Measurements from ENCODE around the gene GRM1. TPM values are rescaled to one million over a fixed set of nuclear protein-coding genes. Genes with fewer than 3 reads are reported as not detected.

GRM1 gene
- total RNA-seq, 1 donor from 2014 or later, result 0.75 TPM

DNA sequence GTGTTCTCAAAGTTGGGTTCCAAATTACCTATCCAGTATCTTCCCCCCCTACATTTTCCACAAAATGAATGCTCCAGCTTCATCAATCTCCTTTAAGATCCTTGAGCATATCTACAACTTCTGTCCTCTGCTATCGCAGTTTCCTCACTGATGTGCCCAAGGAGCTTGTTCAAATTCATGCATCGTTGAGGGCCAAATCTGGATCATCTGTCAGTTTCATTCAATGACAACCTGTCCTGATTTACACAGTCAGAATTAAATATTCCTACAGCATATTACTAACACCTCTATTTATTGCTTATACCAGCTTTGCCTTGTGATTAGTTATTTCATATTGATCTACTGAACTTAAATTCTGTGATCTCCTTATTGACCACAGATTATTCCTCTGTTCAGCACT lies 68.7 kb downstream of the GRM1 start:
- no peak for DNase-seq (ENCODE audit: low read depth)

DNA sequence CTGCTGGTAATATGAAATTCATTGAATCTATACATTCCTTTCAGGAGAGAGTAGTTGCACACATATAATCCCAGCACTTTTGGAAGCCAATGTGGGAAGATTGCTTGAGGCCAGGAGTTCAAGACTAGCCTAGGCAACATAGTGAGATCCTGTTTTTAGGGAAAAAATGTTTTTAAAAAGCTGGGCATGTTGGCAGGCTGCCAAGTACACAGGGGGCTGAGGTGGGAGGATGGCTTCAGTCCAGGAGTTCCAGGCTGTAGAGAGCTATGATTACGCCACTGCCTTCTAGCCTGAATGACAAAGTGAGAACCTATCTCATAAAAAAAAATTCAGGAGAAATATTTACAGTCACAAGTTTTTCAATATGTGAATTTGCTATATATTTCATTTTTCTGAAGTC lies 71.9 kb downstream of the GRM1 start:
- no peak for DNase-seq (ENCODE audit: low read depth)

DNA sequence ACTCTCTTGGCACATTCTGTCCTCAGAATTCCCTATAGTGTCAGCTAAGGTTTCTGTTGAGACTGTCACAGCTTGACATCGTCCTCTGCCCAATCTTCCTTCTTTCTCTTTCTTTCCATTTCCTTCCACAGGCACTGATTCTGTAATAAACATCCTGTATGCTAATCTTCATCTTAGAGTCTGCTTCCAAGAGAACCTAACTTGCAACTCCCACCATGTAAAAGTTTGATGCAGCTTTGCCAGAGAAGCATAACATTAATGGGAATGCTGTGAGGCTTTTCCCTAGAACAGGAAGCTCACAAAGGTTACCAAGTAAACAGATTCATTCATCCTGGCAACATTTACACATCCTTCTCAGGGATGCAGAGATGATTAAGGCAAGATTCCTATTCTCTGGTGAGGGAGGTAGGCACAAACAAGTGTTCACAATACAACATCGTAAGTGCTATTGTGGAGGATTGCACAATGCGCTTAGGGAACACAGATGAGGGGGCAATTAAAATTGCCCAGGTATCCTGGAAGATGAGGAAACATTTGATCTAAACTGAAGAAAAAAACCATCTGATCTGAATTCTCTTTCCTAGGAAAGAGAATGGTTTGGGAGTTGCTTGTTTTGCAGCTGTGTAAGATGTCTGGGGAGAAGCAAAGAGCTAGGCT lies 74.7 kb downstream of the GRM1 start:
- DNase-seq (ENCODE audit: low read depth), result no peak

DNA sequence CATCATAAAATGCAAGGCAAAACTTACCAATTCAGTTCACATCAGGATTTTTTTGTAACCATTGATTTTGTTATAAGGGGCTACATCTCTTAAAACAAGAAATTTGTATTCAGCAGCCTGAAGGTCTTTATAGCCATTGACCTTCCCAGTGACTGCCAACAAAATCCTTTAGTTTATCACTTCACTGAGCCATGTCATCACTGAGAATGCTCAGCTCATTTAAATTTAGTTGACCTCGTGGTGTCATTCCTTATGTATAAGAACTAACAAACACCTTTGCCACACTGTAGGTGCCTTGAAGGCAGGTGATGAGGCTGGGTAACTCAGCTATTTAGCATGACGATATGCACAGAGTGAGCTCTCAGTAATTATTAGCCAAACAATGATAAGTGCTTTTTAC lies 77.7 kb downstream of the GRM1 start:
- no peak for DNase-seq (ENCODE audit: low read depth)

DNA sequence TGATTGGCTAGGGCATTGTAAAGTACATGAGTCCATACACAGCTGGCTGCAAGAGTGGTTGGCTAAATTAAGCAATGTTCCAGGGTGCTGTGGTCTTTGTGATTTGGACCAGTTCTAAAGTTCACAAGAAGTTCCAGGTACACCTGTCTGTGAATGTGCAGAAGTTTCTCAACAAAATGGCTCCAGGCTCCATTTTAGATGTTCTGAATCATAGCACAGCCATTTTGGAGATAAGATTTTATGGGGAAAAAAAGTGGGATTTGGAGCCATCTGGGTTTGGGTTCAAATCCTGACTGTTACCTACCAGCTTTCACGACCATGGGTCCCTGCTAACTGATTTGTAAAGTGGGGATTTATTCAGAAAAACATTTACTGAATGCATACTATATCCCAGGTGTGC lies 82.1 kb downstream of the GRM1 start:
- no peak for DNase-seq (ENCODE audit: low read depth)

DNA sequence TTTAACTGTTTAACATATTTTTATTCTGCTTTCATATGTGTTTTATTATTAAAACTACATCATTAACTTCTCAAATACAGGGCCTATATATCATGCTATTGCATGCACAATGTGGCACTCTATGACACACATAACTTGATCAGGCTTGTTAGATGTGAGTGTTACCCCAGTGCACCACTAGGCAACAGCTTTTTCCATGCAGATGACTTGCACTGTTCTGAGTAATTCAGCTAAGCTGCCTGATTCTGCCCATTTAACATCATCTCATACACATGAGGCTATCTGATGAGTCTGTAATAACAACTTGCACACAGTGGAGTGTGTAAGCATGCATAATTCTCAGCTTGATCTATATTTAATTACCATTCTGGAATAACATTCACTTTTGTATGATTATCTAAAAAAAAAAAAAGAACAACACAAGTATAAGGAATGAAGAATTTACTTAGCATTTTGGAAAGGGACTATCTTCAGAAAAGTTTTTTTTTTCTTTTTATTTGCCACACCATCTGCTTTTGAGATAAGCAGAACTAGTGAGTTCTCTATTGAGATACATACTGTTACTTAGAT lies 83.1 kb downstream of the GRM1 start:
- DNase-seq (ENCODE audit: low read depth), result no peak

DNA sequence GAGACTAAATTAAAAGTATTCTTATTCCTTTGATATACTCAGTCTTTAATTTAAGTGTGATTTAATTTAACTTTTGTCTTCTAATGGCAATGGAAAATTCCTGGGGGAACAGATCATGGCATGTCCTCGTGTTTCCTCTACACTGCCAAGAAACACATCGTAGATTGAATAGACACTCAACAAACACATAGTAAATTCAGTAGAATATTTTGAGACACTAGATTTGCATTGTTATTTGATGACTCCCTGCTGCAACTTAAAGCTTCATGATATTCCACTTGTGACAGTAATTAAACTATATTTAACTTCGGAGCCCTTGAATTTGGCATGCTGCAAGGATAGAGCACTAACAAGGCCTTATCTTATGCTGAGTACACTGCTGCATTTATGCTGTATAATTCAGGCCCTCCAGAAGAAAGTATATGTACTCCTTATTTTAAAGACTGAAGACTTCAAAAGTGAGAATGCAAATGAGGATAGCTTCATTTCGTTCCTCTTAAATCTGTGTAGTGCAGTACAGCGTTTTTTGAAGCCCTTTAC lies 84.3 kb downstream of the GRM1 start:
- DNase-seq (ENCODE audit: low read depth), result no peak

DNA sequence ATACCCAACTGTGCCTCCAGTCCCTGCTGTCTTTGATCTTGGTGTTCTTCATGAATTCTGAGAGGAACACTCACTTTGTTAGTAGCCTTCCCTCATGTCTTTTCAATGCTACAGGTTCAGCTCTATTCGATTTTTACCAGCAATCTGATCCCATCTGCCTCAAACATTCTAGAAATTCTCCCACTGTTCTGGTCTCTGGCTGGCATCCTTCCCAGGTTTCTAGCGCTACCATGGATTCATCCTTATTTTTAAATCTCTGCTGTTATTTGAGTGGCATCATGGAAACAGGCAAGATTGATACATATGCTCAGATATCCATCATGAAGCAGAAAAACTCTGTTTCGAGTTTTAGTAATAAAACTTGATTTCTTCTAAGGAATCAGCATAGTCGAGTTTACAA lies 94.8 kb downstream of the GRM1 start:
- DNase-seq (ENCODE audit: low read depth), result peak; percentile 10

DNA sequence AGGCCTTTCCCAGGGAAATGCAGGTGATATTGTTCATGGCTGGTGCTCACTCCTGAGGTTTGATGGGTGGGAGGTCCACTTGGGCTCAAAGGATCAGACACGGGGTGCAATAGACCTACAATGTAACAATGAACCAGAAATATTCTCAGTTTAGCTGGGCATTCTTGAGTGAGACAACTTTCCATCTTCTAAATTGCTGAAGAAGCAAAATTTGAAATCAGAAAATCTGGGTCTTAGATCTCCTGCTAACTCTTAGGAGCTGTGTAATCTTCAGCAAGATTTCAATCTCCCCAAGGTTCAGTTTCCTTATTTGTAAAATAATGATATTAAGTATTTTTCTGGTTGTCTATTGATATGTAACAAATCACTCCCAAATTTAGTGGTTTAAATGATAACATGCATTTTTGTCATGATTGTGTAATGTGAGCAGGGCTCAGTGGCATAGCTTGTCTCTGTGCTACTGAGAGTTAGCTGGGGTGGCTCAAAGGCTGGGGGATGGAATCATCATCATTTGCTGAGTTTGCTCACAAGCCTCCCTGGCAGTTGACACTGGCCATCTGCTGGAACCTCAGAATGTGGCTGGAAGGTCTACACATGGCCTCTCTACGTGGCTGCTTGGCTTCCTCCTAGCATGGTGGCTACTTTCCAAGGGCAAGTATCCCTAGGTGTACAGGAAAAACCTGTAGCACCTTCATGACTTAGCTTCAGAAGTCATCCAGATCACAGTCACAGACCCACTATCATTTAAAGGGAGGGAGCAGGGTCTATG lies 98.8 kb downstream of the GRM1 start:
- DNase-seq (ENCODE audit: low read depth), result peak; percentile 37

DNA sequence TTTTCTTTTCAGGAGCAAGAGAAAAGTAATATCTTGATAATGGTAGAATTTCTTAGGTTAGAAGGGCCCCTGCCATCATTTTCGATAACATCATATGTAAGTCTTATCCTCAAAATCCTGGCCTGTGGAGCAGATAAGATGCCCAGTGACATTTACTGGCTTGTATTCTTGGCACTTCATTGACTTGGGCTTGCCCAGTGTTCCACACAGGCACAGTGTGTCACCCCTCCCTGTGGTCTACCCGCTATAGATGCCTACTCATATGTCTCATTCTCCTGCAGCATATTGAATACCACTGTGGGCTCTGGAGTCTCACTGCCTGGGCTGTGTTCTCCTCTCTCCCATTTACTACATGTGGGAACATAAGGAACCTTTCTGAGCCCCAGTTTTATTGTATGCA lies 105.0 kb downstream of the GRM1 start:
- no peak for DNase-seq (ENCODE audit: low read depth)

DNA sequence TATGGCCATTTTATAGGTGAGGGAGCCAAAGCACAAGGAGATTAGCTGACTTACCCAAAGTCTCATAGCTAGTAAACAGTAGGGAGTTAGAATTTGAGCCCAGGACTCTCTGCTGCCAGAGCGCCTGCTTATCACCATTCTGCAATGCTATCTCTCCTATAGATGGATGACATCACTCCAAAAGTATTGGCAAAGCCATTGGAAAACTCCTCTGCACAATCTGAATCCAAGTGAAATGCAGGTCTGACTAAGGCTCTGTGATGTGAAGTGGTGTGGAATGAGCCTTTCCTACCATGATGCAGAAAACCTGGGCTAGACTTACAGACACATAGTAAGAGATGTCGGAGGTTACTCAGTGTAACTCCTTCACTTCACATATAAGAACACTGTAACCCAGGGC lies 106.3 kb downstream of the GRM1 start:
- DNase-seq (ENCODE audit: low read depth), result no peak

DNA sequence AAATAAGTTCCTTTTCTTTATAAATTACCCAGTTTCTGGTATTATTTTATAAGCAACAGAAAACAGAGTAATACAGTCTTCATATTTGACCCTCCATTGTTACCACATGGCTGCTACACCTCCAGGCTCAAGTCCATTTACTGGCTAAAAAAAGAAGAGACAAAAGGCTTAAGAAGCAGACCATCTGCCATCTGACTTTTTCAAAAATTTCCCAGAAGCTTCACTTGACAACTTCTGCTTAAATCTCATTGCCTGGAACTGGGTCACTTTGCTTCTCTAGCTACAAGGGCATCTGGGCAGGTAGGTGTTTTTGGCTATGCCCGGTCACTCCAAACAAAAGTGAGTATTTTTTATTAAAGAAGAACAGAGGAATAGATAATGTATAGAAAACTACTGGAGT lies 118.0 kb downstream of the GRM1 start:
- no peak for DNase-seq (ENCODE audit: low read depth)

DNA sequence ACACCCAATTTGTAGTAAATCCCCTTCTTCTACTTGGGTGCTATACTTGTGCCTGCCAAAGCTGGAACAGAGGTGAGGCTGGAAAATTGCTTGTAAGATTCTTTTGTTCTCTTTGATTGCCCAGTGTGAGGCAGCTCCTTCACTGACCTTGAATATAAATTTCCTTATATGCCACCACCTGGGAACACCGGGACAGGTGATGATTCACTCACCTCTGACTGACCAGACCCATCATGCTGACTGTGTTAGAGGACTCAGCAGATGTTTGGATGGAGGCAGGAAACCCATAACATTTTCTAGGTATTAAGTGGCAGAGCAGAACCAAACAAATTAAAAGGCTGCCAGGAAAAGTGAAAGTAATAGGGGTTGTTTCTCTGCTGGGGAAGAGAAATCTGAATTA lies 120.9 kb downstream of the GRM1 start:
- DNase-seq (ENCODE audit: low read depth), result no peak

DNA sequence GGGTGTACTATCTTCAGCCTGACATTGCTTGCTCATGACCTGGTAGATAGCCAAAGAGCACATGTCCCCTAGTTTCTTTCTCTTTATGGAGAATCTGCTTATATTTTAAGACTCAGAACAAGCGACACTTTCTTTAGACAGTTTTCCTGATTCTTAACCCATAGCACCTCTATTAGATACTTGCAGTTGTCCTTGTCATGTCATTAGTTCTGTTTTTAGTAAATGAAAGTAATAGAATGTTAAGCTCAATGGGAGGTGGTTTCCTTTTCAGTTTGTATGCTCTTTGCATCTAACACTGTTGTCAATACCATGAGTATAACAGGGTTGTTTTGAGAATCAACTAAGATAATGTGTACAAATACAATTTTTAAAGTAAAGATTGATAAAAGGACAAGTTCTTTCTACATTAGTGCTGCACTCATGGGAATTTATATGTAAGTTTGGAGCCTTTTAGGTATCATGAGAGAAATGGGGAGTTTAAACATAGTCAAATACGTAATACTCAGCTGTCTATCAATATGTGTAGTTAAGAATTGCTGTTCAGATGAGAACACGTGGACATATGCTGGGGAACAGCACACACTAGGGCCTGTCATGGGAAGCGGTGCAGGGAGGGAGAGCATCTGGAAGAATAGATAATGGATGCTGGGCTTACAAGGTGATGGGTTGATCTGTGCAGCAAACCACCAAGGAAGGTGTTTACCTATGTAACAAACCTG lies 124.3 kb downstream of the GRM1 start:
- no peak for DNase-seq (ENCODE audit: low read depth)

DNA sequence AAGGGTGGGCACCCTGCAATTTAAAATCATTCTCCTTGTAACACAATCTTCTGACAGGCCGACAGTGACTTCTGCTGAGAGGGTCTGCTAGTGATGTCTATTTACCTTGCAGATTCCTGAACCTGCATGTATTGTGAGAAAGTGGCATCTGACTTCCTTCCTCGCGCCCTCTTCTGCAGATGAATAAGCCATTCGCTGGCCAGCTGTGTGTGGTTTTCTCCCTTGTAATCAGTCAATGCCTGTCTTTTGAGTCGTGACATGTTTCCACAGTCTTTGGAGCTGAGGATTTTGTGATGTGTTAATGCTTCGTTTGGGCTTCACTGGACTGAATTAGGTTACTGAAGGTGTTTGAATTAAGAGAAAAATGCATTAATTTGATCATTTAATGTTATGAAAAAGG lies 125.3 kb downstream of the GRM1 start:
- DNase-seq (ENCODE audit: low read depth), result peak; percentile 3

DNA sequence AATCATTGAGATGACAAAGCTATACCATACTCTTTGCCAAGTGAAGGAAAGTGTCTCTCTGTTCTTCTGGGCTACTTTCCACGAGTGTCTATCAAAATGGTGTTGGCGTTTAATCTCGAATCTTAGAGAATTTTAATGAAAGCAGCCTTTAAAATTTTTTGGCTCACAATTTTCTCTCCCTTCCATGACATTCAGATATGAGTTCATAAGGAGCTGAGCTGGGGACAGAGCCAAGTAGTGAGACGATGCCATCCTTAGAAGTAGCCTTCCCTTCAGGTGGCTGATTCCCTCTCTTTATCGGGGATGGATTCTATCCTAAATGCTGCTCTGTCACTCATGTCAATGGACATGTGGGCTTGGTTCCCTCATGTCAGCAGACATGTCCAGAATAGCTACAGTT lies 132.8 kb downstream of the GRM1 start:
- no peak for DNase-seq (ENCODE audit: low read depth)

DNA sequence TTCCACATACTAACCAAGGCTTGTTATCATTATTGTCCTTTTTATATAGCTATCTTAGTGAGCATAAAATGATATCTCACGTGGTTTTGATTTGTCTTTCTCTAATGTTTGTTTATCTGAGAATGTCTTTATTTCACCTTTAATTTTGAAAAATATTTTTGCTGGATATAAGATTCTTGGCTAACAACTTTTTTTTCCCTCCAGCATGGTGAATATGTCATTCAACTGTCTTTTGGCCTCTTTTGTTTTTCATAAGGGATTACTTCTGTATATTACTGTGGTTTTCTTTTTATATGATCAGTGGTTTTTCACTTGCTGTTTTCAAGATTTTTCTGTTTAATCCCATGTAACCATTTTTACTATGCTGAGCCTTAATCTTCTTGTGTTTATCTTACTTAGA lies 141.0 kb downstream of the GRM1 start:
- DNase-seq (ENCODE audit: low read depth), result no peak

DNA sequence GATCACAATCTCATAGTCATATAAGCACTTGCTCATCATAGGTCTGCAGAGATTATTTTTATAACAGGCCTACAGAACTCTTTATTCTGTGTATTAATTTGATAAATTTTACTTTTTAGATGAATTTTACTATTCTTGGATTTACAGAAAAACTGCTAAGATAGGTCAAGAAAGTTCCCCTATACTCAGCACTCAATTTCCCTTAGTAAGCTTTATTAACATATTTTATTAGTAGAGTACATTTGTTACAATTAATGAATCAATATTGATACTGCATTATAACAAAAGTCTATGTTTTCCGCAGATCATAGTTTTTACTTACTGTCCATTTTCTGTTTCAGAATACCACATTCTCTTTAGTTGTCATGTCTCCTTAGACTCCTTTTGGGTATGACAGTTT lies 148.9 kb downstream of the GRM1 start:
- DNase-seq (ENCODE audit: low read depth), result no peak

DNA sequence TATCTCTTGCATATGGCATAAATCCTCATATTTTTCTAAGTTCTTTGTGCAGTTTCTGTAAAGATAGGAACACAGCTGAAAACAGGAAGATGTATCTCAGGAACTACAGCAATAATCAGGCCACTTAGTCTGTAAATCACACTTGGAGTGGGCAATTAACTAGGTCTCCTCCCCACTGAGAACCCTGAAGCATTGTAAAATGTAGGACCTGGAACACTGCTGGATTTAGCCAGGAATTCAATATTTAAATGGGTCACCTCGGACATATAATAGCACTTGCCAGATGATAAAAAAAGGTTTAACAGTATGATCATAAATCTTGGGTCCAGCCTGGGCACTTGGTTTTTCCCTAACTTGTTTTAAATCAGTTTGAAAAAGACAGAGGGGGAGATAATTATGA lies 155.0 kb downstream of the GRM1 start:
- no peak for DNase-seq (ENCODE audit: low read depth)

DNA sequence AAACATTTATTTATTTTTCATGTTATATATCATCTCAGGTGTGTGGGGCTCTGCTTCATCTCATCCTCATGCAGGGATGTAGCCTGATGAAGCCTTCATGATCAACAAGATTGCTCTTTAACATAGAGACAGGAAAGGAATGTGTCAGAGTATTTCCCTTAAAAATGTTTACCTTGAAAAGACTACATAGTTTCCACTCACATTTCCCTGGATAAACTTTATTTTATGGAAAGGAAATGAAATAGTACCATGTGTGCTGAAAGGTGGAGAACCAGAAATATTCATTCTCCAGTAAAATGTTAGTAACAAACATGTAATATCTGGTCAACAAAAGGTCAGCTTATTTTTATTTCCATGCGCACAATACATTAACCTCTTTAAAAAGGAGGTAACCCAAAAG lies 155.8 kb downstream of the GRM1 start:
- no peak for DNase-seq (ENCODE audit: low read depth)

DNA sequence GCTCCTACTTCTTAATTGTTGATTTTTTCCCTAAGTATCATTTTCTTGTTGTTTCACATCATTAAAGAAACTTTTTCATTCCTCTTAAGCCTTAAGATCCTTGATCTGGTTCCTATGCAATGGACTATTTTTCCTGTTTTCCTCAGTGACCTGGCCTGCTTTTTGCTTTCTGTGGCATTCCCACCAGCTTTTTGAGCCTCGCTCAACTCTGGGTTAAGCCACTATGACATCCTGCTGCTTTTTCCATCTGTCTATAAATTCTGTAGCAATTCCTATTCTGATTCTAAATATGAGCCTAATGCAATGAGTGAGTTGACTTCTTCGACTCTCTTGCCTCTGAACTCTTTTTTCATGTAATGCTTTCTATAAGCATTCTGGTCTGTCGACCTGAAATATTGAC lies 160.3 kb downstream of the GRM1 start:
- no peak for DNase-seq (ENCODE audit: low read depth)

DNA sequence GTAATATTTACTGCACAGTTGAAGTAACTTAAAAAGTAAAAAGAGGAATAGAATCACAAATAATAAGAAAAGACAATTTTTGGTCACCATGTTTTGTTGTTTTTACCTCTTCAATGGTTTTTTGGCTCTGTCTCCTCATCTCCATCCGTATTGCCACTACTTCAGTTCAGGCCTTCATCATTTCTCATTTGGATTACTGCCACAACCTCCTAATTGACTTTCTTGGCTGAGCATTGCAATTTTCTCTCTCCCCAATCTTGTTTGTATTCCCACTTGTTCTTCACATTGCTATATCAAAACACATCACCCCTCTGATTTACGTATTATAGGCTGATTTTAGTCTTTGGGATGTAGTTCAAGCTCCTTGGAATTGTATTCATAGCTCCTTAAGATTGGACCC lies 161.7 kb downstream of the GRM1 start:
- no peak for DNase-seq (ENCODE audit: low read depth)

Measured in myocyte (in vitro differentiated cells).